Activated CD4-positive, alpha-beta T cell treated with anti-CD3 and anti-CD28 coated beads, Interleukin-2, amount 10 ng/mL, durations not matched to agents 7 days and 5 days (primary cell): Measurements from ENCODE around the gene ERLIN1. TPM values are rescaled to one million over a fixed set of nuclear protein-coding genes. Genes with fewer than 3 reads are reported as not detected.

ENCODE experiments used
- CTCF ChIA-PET: fragments of 350-600 bp; sonication (Branson Sonifier 250); formaldehyde crosslinking; loops from one replicate; lab custom pipeline; 2021; ENCODE audit warnings: antibody characterized with exemption; lab: Charles Lee
- POLR2A ChIA-PET: fragments of 350-600 bp; sonication (Branson Sonifier 250); formaldehyde crosslinking; loops from one replicate; lab custom pipeline; 2021; ENCODE audit warnings: antibody characterized with exemption; lab: Charles Lee
- DNase-seq: peaks from one replicate; pipeline ENCODE4 v3.0.0-alpha.2; 2020
- H3K27ac Mint-ChIP-seq: one replicate; pipeline ENCODE4 v1.8.0; 2021; ENCODE audit warnings: mild to moderate bottlenecking, moderate library complexity, mixed read lengths
- H3K27me3 Mint-ChIP-seq: one replicate; pipeline ENCODE4 v1.8.0; 2021; ENCODE audit warnings: mixed read lengths
- H3K36me3 Mint-ChIP-seq: one replicate; pipeline ENCODE4 v1.8.0; 2021; ENCODE audit warnings: low read depth, mixed read lengths
- H3K4me1 Mint-ChIP-seq: one replicate; pipeline ENCODE4 v1.8.0; 2021; ENCODE audit warnings: mixed read lengths
- H3K4me3 Mint-ChIP-seq: one replicate; pipeline ENCODE4 v1.8.0; 2021; ENCODE audit warnings: mild to moderate bottlenecking, moderate library complexity, mixed read lengths
- H3K9me3 Mint-ChIP-seq: one replicate; pipeline ENCODE4 v1.8.0; 2021; ENCODE audit warnings: mixed read lengths
- total RNA-seq, 2 experiments: library from RNA; stranded (reverse); gene quantifications; one replicate each; pipeline ENCODE4 v1.2.3, GENCODE V29; 2021

ERLIN1 gene
- total RNA-seq = 10 to 100 TPM; 14.1 to 18.7 TPM

- Mint-ChIP-seq H3K27ac (peak within 1 kb of the TSS; percentile 97), H3K4me1 (peaks cover 61% of the 10 kb centered on the region), H3K36me3 (peaks cover 30% of the 10 kb centered on the region), H3K9me3 (no peaks in the 10 kb centered on the region), H3K27me3 (no peaks in the 10 kb centered on the region), H3K4me3 (peak within 1 kb of the TSS; percentile 97)
- ChIA-PET POLR2A (no interaction called here), CTCF (interaction anchor here (0.6 to 1.0 kb wide), 2 partner anchors 9 to 29 kb away, joined by 3 read pairs; no protein-coding TSS in a partner anchor)
- DNase-seq = peak; percentile 91
Measured at GRCh38 chr10:100185364-100186252, at the start of gene ERLIN1. Gene ERLIN1 (minus strand): TSS chr10:100186029. CDS start chr10:100185626, 403 bp downstream.

- H3K27me3 Mint-ChIP-seq = no peaks in the 10 kb centered on the region
- peaks cover 31% of the 10 kb centered on the region for H3K4me1 Mint-ChIP-seq
- no peak overlapping the region for H3K27ac Mint-ChIP-seq
- peaks cover 37% of the 10 kb centered on the region for H3K36me3 Mint-ChIP-seq
- POLR2A ChIA-PET = interaction anchor here (0.7 kb wide), 1 partner anchor 16 kb away, joined by 3 read pairs; no protein-coding TSS in a partner anchor
- H3K4me3 Mint-ChIP-seq = no peak overlapping the region
- no peak for DNase-seq
- CTCF ChIA-PET = interaction anchor here (1.0 to 1.5 kb wide), 2 partner anchors 16 to 280 kb away, joined by 3 read pairs; no protein-coding TSS in a partner anchor
- no peaks in the 10 kb centered on the region for H3K9me3 Mint-ChIP-seq
Measured at GRCh38 chr10:100232101-100232500, 46.3 kb upstream of the ERLIN1 start.

GRCh38 chr10:100229819-100230422, 44.1 kb upstream of the ERLIN1 start:
- H3K4me3 Mint-ChIP-seq = peak overlapping the region; percentile 88
- ChIA-PET POLR2A (no interaction called here), CTCF (no interaction called here)
- DNase-seq = no peak
- no peaks in the 10 kb centered on the region for H3K27me3 Mint-ChIP-seq
- H3K4me1 Mint-ChIP-seq = peaks cover 38% of the 10 kb centered on the region
- no peaks in the 10 kb centered on the region for H3K9me3 Mint-ChIP-seq
- peaks cover 31% of the 10 kb centered on the region for H3K36me3 Mint-ChIP-seq
- peak overlapping the region; percentile 86 for H3K27ac Mint-ChIP-seq

GRCh38 chr10:100223879-100224278, 38.0 kb upstream of the ERLIN1 start:
- Mint-ChIP-seq H3K27ac (no peak overlapping the region), H3K36me3 (peaks cover 46% of the 10 kb centered on the region), H3K4me1 (peaks cover 23% of the 10 kb centered on the region), H3K4me3 (no peak overlapping the region), H3K27me3 (no peaks in the 10 kb centered on the region), H3K9me3 (no peaks in the 10 kb centered on the region)
- POLR2A ChIA-PET = interaction anchor here (0.5 kb wide), 1 partner anchor 14 kb away, joined by 3 read pairs; no protein-coding TSS in a partner anchor
- no peak for DNase-seq
- CTCF ChIA-PET = interaction anchor here (0.6 to 1.5 kb wide), 2 partner anchors 22 to 1095 kb away, joined by 3 to 5 read pairs; no protein-coding TSS in a partner anchor

GRCh38 chr10:100222529-100222928, 36.7 kb upstream of the ERLIN1 start:
- POLR2A ChIA-PET = no interaction called here
- CTCF ChIA-PET = no interaction called here
- Mint-ChIP-seq H3K4me3 (no peak overlapping the region), H3K4me1 (peaks cover 11% of the 10 kb centered on the region), H3K27me3 (no peaks in the 10 kb centered on the region), H3K36me3 (peaks cover 51% of the 10 kb centered on the region), H3K9me3 (no peaks in the 10 kb centered on the region), H3K27ac (no peak overlapping the region)
- no peak for DNase-seq

GRCh38 chr10:100216006-100216405, 30.2 kb upstream of the ERLIN1 start:
- CTCF ChIA-PET = interaction anchor here (0.8 to 1.0 kb wide), 3 partner anchors 16 to 335 kb away, joined by 3 read pairs; no protein-coding TSS in a partner anchor
- no peak for DNase-seq
- H3K4me1 Mint-ChIP-seq = no peaks in the 10 kb centered on the region

GRCh38 chr10:100209303-100209702, 23.5 kb upstream of the ERLIN1 start:
- Mint-ChIP-seq H3K4me3 (no peak overlapping the region), H3K36me3 (peaks cover 33% of the 10 kb centered on the region), H3K9me3 (no peaks in the 10 kb centered on the region), H3K4me1 (peaks cover 1% of the 10 kb centered on the region), H3K27me3 (no peaks in the 10 kb centered on the region), H3K27ac (no peak overlapping the region)
- CTCF ChIA-PET = no interaction called here
- POLR2A ChIA-PET = no interaction called here
- DNase-seq = no peak

More at GRCh38 chr10:100216006-100216405, 30.2 kb upstream of the ERLIN1 start:
- H3K27ac Mint-ChIP-seq = no peak overlapping the region
- no peaks in the 10 kb centered on the region for H3K9me3 Mint-ChIP-seq
- POLR2A ChIA-PET = interaction anchor here (0.6 kb wide), 1 partner anchor 16 kb away, joined by 3 read pairs; no protein-coding TSS in a partner anchor
- H3K27me3 Mint-ChIP-seq = no peaks in the 10 kb centered on the region
- H3K4me3 Mint-ChIP-seq = no peak overlapping the region
- peaks cover 52% of the 10 kb centered on the region for H3K36me3 Mint-ChIP-seq

GRCh38 chr10:100208276-100208675, 22.4 kb upstream of the ERLIN1 start:
- H3K27me3 Mint-ChIP-seq = no peaks in the 10 kb centered on the region
- ChIA-PET CTCF (interaction anchor here (0.6 kb wide), 1 partner anchor 327 kb away, joined by 3 read pairs; the partner anchor contains the start of gene HIF1AN), POLR2A (no interaction called here)
- no peak overlapping the region for H3K27ac Mint-ChIP-seq
- H3K4me3 Mint-ChIP-seq = no peak overlapping the region
- peaks cover 36% of the 10 kb centered on the region for H3K36me3 Mint-ChIP-seq
- H3K9me3 Mint-ChIP-seq = no peaks in the 10 kb centered on the region
- H3K4me1 Mint-ChIP-seq = peaks cover 1% of the 10 kb centered on the region
- no peak for DNase-seq

GRCh38 chr10:100204370-100204769, 18.5 kb upstream of the ERLIN1 start:
- Mint-ChIP-seq H3K4me1 (peaks cover 1% of the 10 kb centered on the region), H3K4me3 (no peak overlapping the region), H3K27me3 (no peaks in the 10 kb centered on the region), H3K27ac (peak overlapping the region; percentile 1), H3K36me3 (peaks cover 48% of the 10 kb centered on the region), H3K9me3 (no peaks in the 10 kb centered on the region)
- POLR2A ChIA-PET = no interaction called here
- CTCF ChIA-PET = interaction anchor here (1.6 kb wide), 1 partner anchor 10 kb away, joined by 4 read pairs; no protein-coding TSS in a partner anchor
- no peak for DNase-seq

GRCh38 chr10:100201549-100201948, 15.7 kb upstream of the ERLIN1 start:
- Mint-ChIP-seq H3K36me3 (peaks cover 54% of the 10 kb centered on the region), H3K4me3 (no peak overlapping the region), H3K9me3 (no peaks in the 10 kb centered on the region), H3K27ac (no peak overlapping the region), H3K27me3 (no peaks in the 10 kb centered on the region), H3K4me1 (peaks cover 4% of the 10 kb centered on the region)
- no peak for DNase-seq
- POLR2A ChIA-PET = no interaction called here
- CTCF ChIA-PET = interaction anchor here (0.7 kb wide), 1 partner anchor 22 kb away, joined by 3 read pairs; no protein-coding TSS in a partner anchor

GRCh38 chr10:100194711-100195110, 8.9 kb upstream of the ERLIN1 start:
- Mint-ChIP-seq H3K36me3 (peaks cover 54% of the 10 kb centered on the region), H3K4me1 (peaks cover 16% of the 10 kb centered on the region), H3K4me3 (no peak overlapping the region), H3K27ac (no peak overlapping the region), H3K27me3 (no peaks in the 10 kb centered on the region), H3K9me3 (no peaks in the 10 kb centered on the region)
- ChIA-PET CTCF (interaction anchor here (1.0 to 1.4 kb wide), 2 partner anchors 9 to 10 kb away, joined by 3 to 4 read pairs; partner anchors contain the start of gene ERLIN1), POLR2A (interaction anchor here (0.6 kb wide), 1 partner anchor 10 kb away, joined by 3 read pairs; no protein-coding TSS in a partner anchor)
- DNase-seq = no peak

GRCh38 chr10:100192350-100192749, 6.5 kb upstream of the ERLIN1 start:
- no peak overlapping the region for H3K4me3 Mint-ChIP-seq
- no peak for DNase-seq
- no peak overlapping the region for H3K27ac Mint-ChIP-seq
- no peaks in the 10 kb centered on the region for H3K27me3 Mint-ChIP-seq
- peaks cover 34% of the 10 kb centered on the region for H3K4me1 Mint-ChIP-seq
- H3K36me3 Mint-ChIP-seq = peaks cover 50% of the 10 kb centered on the region
- H3K9me3 Mint-ChIP-seq = no peaks in the 10 kb centered on the region
- ChIA-PET CTCF (no interaction called here), POLR2A (no interaction called here)
